Measurements from ENCODE around the gene FBXO8.

Gene FBXO8

GRCh38 chr4:174244441-174244840, 39.0 kb downstream of the FBXO8 start:
- DNase-seq: no peak

GRCh38 chr4:174241162-174241561, 42.3 kb downstream of the FBXO8 start:
- DNase-seq: no peak

GRCh38 chr4:174236359-174236758, 47.1 kb downstream of the FBXO8 start:
- no peak for DNase-seq

- no peak for DNase-seq
Measured at GRCh38 chr4:174230680-174231079, 52.8 kb downstream of the FBXO8 start.

GRCh38 chr4:174230148-174230547, 53.3 kb downstream of the FBXO8 start:
- DNase-seq: no peak

- DNase-seq: no peak
Measured at GRCh38 chr4:174228988-174229387, 54.5 kb downstream of the FBXO8 start.

GRCh38 chr4:174225349-174226049, 58.0 kb downstream of the FBXO8 start:
- no peak for DNase-seq

- DNase-seq: no peak
Measured at GRCh38 chr4:174224550-174224949, 58.9 kb downstream of the FBXO8 start.

GRCh38 chr4:174222266-174222872, 61.1 kb downstream of the FBXO8 start:
- no peak for DNase-seq

- no peak for DNase-seq
Measured at GRCh38 chr4:174218127-174218790, 65.2 kb downstream of the FBXO8 start.

- peak in 1 of 14 donors; percentile 8 for DNase-seq
Measured at GRCh38 chr4:174217273-174218126, 66.0 kb downstream of the FBXO8 start.

- no peak for DNase-seq
Measured at GRCh38 chr4:174216799-174217272, 66.6 kb downstream of the FBXO8 start.

GRCh38 chr4:174215961-174216680, 67.3 kb downstream of the FBXO8 start:
- no peak for DNase-seq

- DNase-seq: no peak
Measured at GRCh38 chr4:174215057-174215456, 68.4 kb downstream of the FBXO8 start.

- no peak for DNase-seq
Measured at GRCh38 chr4:174214101-174214878, 69.2 kb downstream of the FBXO8 start.

- DNase-seq: no peak
Measured at GRCh38 chr4:174213731-174214100, 69.8 kb downstream of the FBXO8 start.

GRCh38 chr4:174212061-174212460, 71.4 kb downstream of the FBXO8 start:
- DNase-seq: no peak

- no peak for DNase-seq
Measured at GRCh38 chr4:174211622-174212044, 71.8 kb downstream of the FBXO8 start.

GRCh38 chr4:174210952-174211490, 72.4 kb downstream of the FBXO8 start:
- DNase-seq: no peak

GRCh38 chr4:174210354-174210753, 73.1 kb downstream of the FBXO8 start:
- no peak for DNase-seq

- no peak for DNase-seq
Measured at GRCh38 chr4:174209341-174209740, 74.1 kb downstream of the FBXO8 start.

Measured in C1 segment of cervical spinal cord (tissue), 14 donors.